GM23338 (cell line): Measurements from ENCODE around the gene RHOV. TPM values are rescaled to one million over a fixed set of nuclear protein-coding genes. Genes with fewer than 3 reads are reported as not detected.

Experiments
- ATAC-seq: fragments of 200-7000 bp; cut with Tn5 transposase; 3 replicates; pipeline ENCODE4 v1.9.1; 2020
- DNase-seq: peaks from one replicate; pipeline ENCODE4 v3.0.0-alpha.2; 2015; ENCODE audit warnings: low spot score
- H2AFZ ChIP-seq: fragments of 200-600 bp; sonication (generic); 2 replicates; pipeline ENCODE4 v1.8.0; 2016; ENCODE audit warnings: antibody characterized with exemption, mild to moderate bottlenecking, moderate library complexity
- H3F3A ChIP-seq: fragments of 200-600 bp; sonication (generic); replicated peaks from 2 replicates; pipeline ENCODE4 v1.8.0; 2017; ENCODE audit warnings: antibody characterized with exemption, mixed run types, low read depth
- H3K27ac ChIP-seq: fragments of 200-600 bp; sonication (generic); 2 replicates; pipeline ENCODE4 v1.6.1; 2016; ENCODE audit warnings: low read depth
- H3K27me3 ChIP-seq: fragments of 200-600 bp; sonication (generic); 2 replicates; pipeline ENCODE4 v1.8.0; 2016; ENCODE audit warnings: mild to moderate bottlenecking, mixed run types, moderate library complexity; ENCODE audit not compliant: insufficient read depth
- H3K36me3 ChIP-seq: fragments of 200-600 bp; sonication (generic); 2 replicates; pipeline ENCODE4 v1.8.0; 2016; ENCODE audit warnings: mild to moderate bottlenecking; ENCODE audit not compliant: insufficient read depth
- H3K4me1 ChIP-seq: fragments of 200-600 bp; sonication (generic); 2 replicates; pipeline ENCODE4 v1.8.0; 2016; ENCODE audit warnings: mild to moderate bottlenecking, moderate library complexity; ENCODE audit not compliant: insufficient read depth
- H3K4me2 ChIP-seq: fragments of 200-600 bp; sonication (generic); 2 replicates; pipeline ENCODE4 v1.7.1; 2017; ENCODE audit warnings: mixed run types
- H3K4me3 ChIP-seq: fragments of 200-600 bp; sonication (generic); 2 replicates; pipeline ENCODE4 v1.6.1; 2016; ENCODE audit warnings: mixed run types
- H3K79me2 ChIP-seq: fragments of 200-600 bp; sonication (generic); replicated peaks from 2 replicates; pipeline ENCODE4 v1.8.0; 2017; ENCODE audit warnings: mild to moderate bottlenecking; ENCODE audit not compliant: insufficient read depth
- H3K9me2 ChIP-seq: fragments of 200-600 bp; sonication (generic); 2 replicates; pipeline ENCODE4 v1.8.0; 2017; ENCODE audit not compliant: insufficient read depth
- H4K20me1 ChIP-seq: fragments of 200-600 bp; sonication (generic); replicated peaks from 2 replicates; pipeline ENCODE4 v1.8.0; 2017; ENCODE audit warnings: mild to moderate bottlenecking; ENCODE audit not compliant: insufficient read depth
- H3K27ac Mint-ChIP-seq: 2 replicates; pipeline ENCODE4 v1.8.0; 2020; ENCODE audit warnings: inconsistent platforms, mild to moderate bottlenecking, moderate library complexity, mixed read lengths
- H3K27me3 Mint-ChIP-seq: 3 replicates; pipeline ENCODE4 v1.8.0; 2022; ENCODE audit warnings: low read depth, mild to moderate bottlenecking, moderate library complexity, mixed read lengths, inconsistent platforms; ENCODE audit not compliant: insufficient read depth, poor library complexity
- H3K36me3 Mint-ChIP-seq: 3 replicates; pipeline ENCODE4 v1.8.0; 2021; ENCODE audit warnings: low read depth, mild to moderate bottlenecking, inconsistent platforms, moderate library complexity, mixed read lengths
- H3K4me1 Mint-ChIP-seq: 3 replicates; pipeline ENCODE4 v1.8.0; 2020; ENCODE audit warnings: mild to moderate bottlenecking, inconsistent platforms, mixed read lengths
- H3K4me3 Mint-ChIP-seq: 3 replicates; pipeline ENCODE4 v1.8.0; 2021; ENCODE audit warnings: moderate library complexity, mild to moderate bottlenecking, inconsistent platforms, mixed read lengths
- H3K9me3 Mint-ChIP-seq: 3 replicates; pipeline ENCODE4 v1.8.0; 2020; ENCODE audit warnings: moderate library complexity, mild to moderate bottlenecking, inconsistent platforms, mixed read lengths
- CREB1 ChIP-seq: fragments of 250-450 bp; sonication (Bioruptor Pico); IDR thresholded peaks from 2 replicates; pipeline ENCODE4 v1.5.0; 2020; ENCODE audit warnings: low read depth, mild to moderate bottlenecking, moderate library complexity
- NANOG ChIP-seq: IDR thresholded peaks from 2 replicates; pipeline ENCODE4 v1.6.1; 2016; ENCODE audit warnings: antibody characterized with exemption, borderline replicate concordance
- polyA plus RNA-seq: library from polyadenylated mRNA; unstranded; fragments of >200 nt; fragmentation: Nextera tagmentation; extraction: Ambion mirVana; gene quantifications from 2 replicates; pipeline ENCODE4 v1.2.1, GENCODE V29; 2016
- total RNA-seq: library from RNA; depleted of rRNA; stranded (reverse); fragments of >200 nt; shearing (Covaris generic); gene quantifications from 2 replicates; pipeline ENCODE4 v1.2.3, GENCODE V29; 2014
- TF ChIP-seq, protein P1 (sequence below): fragments of 250-450 bp; sonication (Bioruptor Pico); IDR thresholded peaks from 2 replicates; pipeline ENCODE4 v1.5.0; 2020; ENCODE audit warnings: mild to moderate bottlenecking, moderate library complexity

Gene RHOV
- total and polyA plus RNA-seq, 2 experiments from 2014 or later, result 4.4 to 4.7 TPM

GRCh38 chr15:40902605-40903561, 28.8 kb upstream of the RHOV start:
- Mint-ChIP-seq H3K9me3 (no peaks in the 10 kb centered on the region; the same call in 2 of the 3 replicates), H3K4me3 (no peak overlapping the region), H3K27me3 (peaks cover 14% of the 10 kb centered on the region), H3K4me1 (peaks cover 18% of the 10 kb centered on the region), H3K27ac (no peak overlapping the region; the same call in 1 of the 2 replicates), H3K36me3 (peaks cover 66% of the 10 kb centered on the region)
- H3K79me2 ChIP-seq, result no peaks in the 10 kb centered on the region
- H2AFZ ChIP-seq, result no peak overlapping the region
- TF ChIP-seq, protein P1, sequence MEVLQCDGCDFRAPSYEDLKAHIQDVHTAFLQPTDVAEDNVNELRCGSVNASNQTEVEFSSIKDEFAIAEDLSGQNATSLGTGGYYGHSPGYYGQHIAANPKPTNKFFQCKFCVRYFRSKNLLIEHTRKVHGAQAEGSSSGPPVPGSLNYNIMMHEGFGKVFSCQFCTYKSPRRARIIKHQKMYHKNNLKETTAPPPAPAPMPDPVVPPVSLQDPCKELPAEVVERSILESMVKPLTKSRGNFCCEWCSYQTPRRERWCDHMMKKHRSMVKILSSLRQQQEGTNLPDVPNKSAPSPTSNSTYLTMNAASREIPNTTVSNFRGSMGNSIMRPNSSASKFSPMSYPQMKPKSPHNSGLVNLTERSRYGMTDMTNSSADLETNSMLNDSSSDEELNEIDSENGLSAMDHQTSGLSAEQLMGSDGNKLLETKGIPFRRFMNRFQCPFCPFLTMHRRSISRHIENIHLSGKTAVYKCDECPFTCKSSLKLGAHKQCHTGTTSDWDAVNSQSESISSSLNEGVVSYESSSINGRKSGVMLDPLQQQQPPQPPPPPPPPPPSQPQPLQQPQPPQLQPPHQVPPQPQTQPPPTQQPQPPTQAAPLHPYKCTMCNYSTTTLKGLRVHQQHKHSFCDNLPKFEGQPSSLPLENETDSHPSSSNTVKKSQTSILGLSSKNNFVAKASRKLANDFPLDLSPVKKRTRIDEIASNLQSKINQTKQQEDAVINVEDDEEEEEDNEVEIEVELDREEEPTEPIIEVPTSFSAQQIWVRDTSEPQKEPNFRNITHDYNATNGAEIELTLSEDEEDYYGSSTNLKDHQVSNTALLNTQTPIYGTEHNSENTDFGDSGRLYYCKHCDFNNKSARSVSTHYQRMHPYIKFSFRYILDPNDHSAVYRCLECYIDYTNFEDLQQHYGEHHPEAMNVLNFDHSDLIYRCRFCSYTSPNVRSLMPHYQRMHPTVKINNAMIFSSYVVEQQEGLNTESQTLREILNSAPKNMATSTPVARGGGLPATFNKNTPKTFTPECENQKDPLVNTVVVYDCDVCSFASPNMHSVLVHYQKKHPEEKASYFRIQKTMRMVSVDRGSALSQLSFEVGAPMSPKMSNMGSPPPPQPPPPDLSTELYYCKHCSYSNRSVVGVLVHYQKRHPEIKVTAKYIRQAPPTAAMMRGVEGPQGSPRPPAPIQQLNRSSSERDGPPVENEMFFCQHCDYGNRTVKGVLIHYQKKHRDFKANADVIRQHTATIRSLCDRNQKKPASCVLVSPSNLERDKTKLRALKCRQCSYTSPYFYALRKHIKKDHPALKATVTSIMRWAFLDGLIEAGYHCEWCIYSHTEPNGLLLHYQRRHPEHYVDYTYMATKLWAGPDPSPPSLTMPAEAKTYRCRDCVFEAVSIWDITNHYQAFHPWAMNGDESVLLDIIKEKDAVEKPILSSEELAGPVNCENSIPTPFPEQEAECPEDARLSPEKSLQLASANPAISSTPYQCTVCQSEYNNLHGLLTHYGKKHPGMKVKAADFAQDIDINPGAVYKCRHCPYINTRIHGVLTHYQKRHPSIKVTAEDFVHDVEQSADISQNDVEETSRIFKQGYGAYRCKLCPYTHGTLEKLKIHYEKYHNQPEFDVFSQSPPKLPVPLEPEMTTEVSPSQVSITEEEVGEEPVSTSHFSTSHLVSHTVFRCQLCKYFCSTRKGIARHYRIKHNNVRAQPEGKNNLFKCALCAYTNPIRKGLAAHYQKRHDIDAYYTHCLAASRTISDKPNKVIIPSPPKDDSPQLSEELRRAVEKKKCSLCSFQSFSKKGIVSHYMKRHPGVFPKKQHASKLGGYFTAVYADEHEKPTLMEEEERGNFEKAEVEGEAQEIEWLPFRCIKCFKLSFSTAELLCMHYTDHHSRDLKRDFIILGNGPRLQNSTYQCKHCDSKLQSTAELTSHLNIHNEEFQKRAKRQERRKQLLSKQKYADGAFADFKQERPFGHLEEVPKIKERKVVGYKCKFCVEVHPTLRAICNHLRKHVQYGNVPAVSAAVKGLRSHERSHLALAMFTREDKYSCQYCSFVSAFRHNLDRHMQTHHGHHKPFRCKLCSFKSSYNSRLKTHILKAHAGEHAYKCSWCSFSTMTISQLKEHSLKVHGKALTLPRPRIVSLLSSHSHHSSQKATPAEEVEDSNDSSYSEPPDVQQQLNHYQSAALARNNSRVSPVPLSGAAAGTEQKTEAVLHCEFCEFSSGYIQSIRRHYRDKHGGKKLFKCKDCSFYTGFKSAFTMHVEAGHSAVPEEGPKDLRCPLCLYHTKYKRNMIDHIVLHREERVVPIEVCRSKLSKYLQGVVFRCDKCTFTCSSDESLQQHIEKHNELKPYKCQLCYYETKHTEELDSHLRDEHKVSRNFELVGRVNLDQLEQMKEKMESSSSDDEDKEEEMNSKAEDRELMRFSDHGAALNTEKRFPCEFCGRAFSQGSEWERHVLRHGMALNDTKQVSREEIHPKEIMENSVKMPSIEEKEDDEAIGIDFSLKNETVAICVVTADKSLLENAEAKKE (CRISPR knock-in tag), result no peak
- TF ChIP-seq NANOG, result no peak
- no peaks in the 10 kb centered on the region for H3K27me3 ChIP-seq
- DNase-seq, result no peak
- H3K4me2 ChIP-seq, result no peak overlapping the region
- H3F3A ChIP-seq, result peaks cover 18% of the 10 kb centered on the region; the same call in 1 of the 2 replicates
- H3K27ac ChIP-seq, result no peak overlapping the region
- peaks cover 15% of the 10 kb centered on the region for H3K4me1 ChIP-seq
- H4K20me1 ChIP-seq, result peaks cover 18% of the 10 kb centered on the region
- no peak overlapping the region for H3K4me3 ChIP-seq
- H3K9me2 ChIP-seq, result no peaks in the 10 kb centered on the region
- no peak for ATAC-seq
- peaks cover 8% of the 10 kb centered on the region; the same call in 1 of the 2 replicates for H3K36me3 ChIP-seq

DNA sequence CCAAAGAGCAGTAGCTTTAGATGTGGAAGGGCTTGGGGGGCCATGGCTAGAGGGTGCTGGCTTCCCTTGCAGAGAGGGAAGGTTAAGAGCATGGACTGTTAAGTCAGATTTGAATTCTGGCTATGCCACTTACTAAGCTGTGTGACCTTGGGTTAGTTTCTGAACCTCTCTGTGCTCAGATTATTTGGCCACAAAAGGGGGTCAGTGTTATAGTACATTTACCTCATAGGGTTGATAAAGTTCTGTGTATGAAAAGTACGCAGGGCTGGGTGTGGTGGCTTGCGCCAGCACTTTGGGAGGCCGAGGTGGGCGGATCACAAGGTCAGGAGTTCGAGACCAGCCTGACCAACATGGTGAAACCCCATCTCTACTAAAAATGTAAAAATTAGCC, 27.0 kb upstream of the RHOV start:
- peaks cover 5% of the 10 kb centered on the region; the same call in 1 of the 2 replicates for H3K4me1 ChIP-seq
- TF ChIP-seq, protein P1 (CRISPR knock-in tag), result no peak
- TF ChIP-seq CREB1, result no peak

More for the DNA sequence above, 27.0 kb upstream of the RHOV start:
- Mint-ChIP-seq H3K9me3 (no peaks in the 10 kb centered on the region; the same call in 2 of the 3 replicates), H3K4me3 (no peak overlapping the region), H3K36me3 (peaks cover 84% of the 10 kb centered on the region), H3K27me3 (peaks cover 16% of the 10 kb centered on the region), H3K27ac (no peak overlapping the region), H3K4me1 (peaks cover 12% of the 10 kb centered on the region)
- no peak overlapping the region for H3K27ac ChIP-seq
- no peaks in the 10 kb centered on the region for H3K9me2 ChIP-seq
- no peak overlapping the region for H3K4me2 ChIP-seq
- DNase-seq (no peak), ATAC-seq (no peak)
- no peak overlapping the region for H2AFZ ChIP-seq
- peaks cover 22% of the 10 kb centered on the region for H3K36me3 ChIP-seq
- peaks cover 14% of the 10 kb centered on the region for H3K79me2 ChIP-seq
- no peak overlapping the region for H3K4me3 ChIP-seq
- H3K27me3 ChIP-seq, result no peaks in the 10 kb centered on the region
- peaks cover 18% of the 10 kb centered on the region for H4K20me1 ChIP-seq
- H3F3A ChIP-seq, result peaks cover 17% of the 10 kb centered on the region; the same call in 1 of the 2 replicates
